Measurements from ENCODE around the gene FCRL3.

Gene FCRL3

DNA sequence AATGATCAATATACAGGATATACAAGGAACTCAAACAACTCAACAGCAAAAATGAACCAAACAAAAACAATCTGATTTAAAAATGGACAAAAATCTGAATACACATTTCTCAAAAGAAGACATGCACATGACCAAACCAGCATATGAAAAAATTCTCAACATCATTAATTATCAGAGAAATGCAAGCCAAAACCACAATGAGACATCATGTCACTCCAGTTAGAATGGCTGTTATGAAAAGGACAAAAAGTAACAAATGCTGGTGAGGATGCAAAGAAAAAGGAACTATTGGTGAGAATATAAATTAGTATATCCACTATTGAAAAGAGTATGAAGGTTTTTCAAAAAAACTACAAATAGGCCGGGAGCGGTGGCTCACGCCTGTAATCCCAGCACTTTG lies 42.0 kb downstream of the FCRL3 start:
- DNase-seq (ENCODE audit: low spot score) = no peak
- TF ChIP-seq, protein P1, sequence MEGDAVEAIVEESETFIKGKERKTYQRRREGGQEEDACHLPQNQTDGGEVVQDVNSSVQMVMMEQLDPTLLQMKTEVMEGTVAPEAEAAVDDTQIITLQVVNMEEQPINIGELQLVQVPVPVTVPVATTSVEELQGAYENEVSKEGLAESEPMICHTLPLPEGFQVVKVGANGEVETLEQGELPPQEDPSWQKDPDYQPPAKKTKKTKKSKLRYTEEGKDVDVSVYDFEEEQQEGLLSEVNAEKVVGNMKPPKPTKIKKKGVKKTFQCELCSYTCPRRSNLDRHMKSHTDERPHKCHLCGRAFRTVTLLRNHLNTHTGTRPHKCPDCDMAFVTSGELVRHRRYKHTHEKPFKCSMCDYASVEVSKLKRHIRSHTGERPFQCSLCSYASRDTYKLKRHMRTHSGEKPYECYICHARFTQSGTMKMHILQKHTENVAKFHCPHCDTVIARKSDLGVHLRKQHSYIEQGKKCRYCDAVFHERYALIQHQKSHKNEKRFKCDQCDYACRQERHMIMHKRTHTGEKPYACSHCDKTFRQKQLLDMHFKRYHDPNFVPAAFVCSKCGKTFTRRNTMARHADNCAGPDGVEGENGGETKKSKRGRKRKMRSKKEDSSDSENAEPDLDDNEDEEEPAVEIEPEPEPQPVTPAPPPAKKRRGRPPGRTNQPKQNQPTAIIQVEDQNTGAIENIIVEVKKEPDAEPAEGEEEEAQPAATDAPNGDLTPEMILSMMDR (IDR thresholded peaks at IDR 0.05; ENCODE audit: extremely low read depth, insufficient read depth, missing control alignments) = no peak
- in situ Hi-C loops (cut with MboI; ENCODE audit: low pct_unique_long_range_greater_than_20kb, low sequenced_read_pairs, unreplicated experiment) = no loop called here

DNA sequence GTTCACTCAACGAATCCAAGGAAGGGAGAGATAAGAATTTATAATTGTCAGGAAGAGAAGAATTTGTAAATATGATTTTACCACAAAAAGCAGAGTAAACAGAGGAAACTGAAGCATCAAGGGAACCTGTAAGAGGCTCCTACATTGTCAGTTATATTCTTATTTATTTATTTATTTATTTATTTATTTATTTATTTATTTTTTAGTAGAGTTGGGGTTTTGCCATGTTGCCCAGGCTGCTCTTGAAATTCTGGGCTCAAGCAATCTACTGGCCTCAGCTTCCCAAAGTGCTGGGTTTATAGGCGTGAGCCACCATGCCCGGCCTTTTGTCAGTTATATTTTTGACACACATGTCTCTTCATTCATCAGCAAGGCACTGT lies 47.1 kb downstream of the FCRL3 start:
- DNase-seq (ENCODE audit: low spot score) = no peak
- in situ Hi-C loops (cut with MboI; ENCODE audit: low pct_unique_long_range_greater_than_20kb, low sequenced_read_pairs, unreplicated experiment) = no loop called here
- TF ChIP-seq, protein P1 (IDR thresholded peaks at IDR 0.05; ENCODE audit: extremely low read depth, insufficient read depth, missing control alignments) = no peak

DNA sequence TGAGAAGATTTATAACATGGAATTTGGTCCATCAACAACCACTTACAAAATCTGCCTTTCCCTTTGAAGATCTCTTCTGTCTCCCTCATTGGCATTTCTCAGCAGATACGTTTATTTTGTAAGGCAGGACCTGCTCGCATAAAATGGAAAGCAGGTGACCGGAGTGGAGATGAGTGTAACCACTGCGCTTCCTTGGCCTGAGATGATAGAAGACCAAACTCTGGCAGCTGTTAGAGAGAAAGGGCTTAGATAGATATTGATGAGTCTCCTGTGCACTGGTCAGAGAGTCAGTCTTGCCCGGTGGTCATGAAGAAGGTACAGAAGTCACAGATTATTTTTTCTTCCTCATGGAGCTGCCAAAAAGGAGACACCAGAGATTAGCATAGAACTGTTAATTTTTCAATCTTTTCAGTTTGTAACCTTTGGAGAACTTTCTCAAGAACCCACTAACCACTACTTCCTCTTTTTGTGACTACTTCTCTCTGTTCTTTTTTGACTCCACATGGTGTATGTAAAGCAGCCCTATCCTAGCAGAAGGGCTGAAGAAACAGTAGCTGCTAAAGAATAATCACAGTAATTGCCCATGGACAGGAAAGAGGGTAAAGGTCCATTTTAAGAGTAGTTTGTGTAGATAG lies 47.6 kb downstream of the FCRL3 start:
- TF ChIP-seq, protein P1 (IDR thresholded peaks at IDR 0.05; ENCODE audit: extremely low read depth, insufficient read depth, missing control alignments) = no peak
- DNase-seq (ENCODE audit: low spot score) = peak; percentile 62
- in situ Hi-C loops (cut with MboI; ENCODE audit: low pct_unique_long_range_greater_than_20kb, low sequenced_read_pairs, unreplicated experiment) = no loop called here

DNA sequence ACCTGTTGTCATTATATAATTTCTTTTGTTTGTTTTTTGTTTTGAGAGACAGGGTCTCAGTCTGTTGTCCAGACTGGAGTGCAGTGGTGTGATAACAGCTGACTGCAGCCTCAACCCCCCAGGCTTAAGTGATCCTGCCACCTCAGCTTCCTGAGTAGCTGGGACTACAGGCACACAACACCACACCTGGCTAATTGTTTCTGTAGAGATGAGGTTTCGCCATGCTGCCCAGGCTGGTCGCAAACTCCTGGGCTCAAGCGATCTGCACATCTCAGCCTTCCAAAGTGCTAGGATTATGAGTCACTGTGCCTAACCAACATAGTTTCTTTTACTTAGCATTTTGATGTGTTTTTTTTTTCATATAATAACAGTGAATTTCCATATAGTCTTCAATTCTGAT lies 52.3 kb downstream of the FCRL3 start:
- in situ Hi-C loops (cut with MboI; ENCODE audit: low pct_unique_long_range_greater_than_20kb, low sequenced_read_pairs, unreplicated experiment) = no loop called here
- no peak for DNase-seq (ENCODE audit: low spot score)
- TF ChIP-seq, protein P1 (IDR thresholded peaks at IDR 0.05; ENCODE audit: extremely low read depth, insufficient read depth, missing control alignments) = no peak

DNA sequence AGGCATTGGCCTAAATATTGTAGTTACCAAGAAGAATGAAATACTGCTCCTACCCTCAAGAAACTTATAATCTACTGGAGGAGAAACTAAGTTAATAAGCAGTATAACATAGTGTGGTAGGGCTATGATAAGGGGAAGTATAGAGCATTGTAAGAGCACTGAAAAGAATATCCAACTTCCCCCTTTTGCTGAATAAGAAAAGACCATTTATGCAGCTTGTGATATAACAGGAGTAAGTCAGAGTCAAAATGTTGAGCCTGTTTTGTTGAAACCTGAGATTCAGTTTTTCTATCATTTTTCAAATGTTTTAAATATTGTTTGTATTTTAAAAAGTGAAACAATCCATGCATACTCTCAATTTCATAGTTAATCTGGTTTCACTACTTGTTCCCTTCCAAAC lies 54.4 kb downstream of the FCRL3 start:
- no peak for DNase-seq (ENCODE audit: low spot score)
- TF ChIP-seq, protein P1 (IDR thresholded peaks at IDR 0.05; ENCODE audit: extremely low read depth, insufficient read depth, missing control alignments) = no peak
- in situ Hi-C loops (cut with MboI; ENCODE audit: low pct_unique_long_range_greater_than_20kb, low sequenced_read_pairs, unreplicated experiment) = no loop called here

DNA sequence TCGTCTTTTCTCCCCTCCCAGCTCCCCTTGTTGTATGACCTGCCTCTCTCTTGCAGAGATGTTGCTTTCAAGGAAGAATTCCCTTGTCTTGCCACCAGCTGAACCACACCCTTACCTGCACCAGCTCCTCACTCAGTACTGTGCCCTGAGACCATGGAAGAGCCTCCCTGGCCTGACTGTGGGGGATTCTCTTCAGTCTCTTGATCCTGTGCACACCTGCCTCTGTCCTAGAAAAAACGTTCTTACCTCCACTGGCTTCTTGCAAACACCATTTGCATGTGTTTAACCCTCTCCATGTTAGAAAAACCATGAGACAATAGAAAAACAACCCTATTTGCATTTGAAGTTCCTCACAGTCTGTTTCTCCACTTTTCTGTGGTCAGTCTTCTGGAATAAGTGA lies 59.4 kb downstream of the FCRL3 start:
- in situ Hi-C loops (cut with MboI; ENCODE audit: low pct_unique_long_range_greater_than_20kb, low sequenced_read_pairs, unreplicated experiment) = no loop called here
- TF ChIP-seq, protein P1 (IDR thresholded peaks at IDR 0.05; ENCODE audit: extremely low read depth, insufficient read depth, missing control alignments) = no peak
- no peak for DNase-seq (ENCODE audit: low spot score)

All from GM13977 (cell line).